Measurements from ENCODE around the gene CPAMD8.

Gene CPAMD8

GRCh38 chr19:16872728-16873127 lies 153.9 kb downstream of the CPAMD8 start:
- H3K14ac ChIP-seq (ENCODE audit: low read length in 2 of 2): no peak overlapping the region
- no peak overlapping the region for H3K4me3 ChIP-seq (ENCODE audit: insufficient read depth in 1 of 2, low read depth in 1 of 2, low read length in 2 of 2)
- 97% methylated on average over 21 of the region's 21 CpGs for WGBS
- peak overlapping the region; percentile 91 for H4K91ac ChIP-seq (ENCODE audit: low read length)
- H2BK15ac ChIP-seq (ENCODE audit: low read depth, poor library complexity, severe bottlenecking): no peak overlapping the region
- peak overlapping the region; percentile 7 to 33 for H3K18ac ChIP-seq (ENCODE audit: low read depth in 1 of 2, low read length in 2 of 2)
- peak overlapping the region in 1 of 2 experiments; percentile 7 for H2BK12ac ChIP-seq (ENCODE audit: low read length in 2 of 2)
- H3K4me1 ChIP-seq (ENCODE audit: control insufficient read depth, insufficient read depth, low read depth, low read length): peaks cover 16% of the 10 kb centered on the region
- no peak overlapping the region for H2BK5ac ChIP-seq (ENCODE audit: low read depth, low read length, poor library complexity, severe bottlenecking)
- H3K4me2 ChIP-seq (ENCODE audit: low read length, poor library complexity, severe bottlenecking): no peak overlapping the region
- no peaks in the 10 kb centered on the region for H3K27me3 ChIP-seq (ENCODE audit: control insufficient read depth in 1 of 2, insufficient read depth in 1 of 2, low read length in 2 of 2)
- H3K79me1 ChIP-seq (replicated peaks; ENCODE audit: low read length, poor library complexity, severe bottlenecking): peaks cover 58% of the 10 kb centered on the region
- H2AK5ac ChIP-seq (ENCODE audit: low read length, severe bottlenecking): no peak overlapping the region
- H3K36me3 ChIP-seq (ENCODE audit: control insufficient read depth in 1 of 2, insufficient read depth in 2 of 2, low read depth in 1 of 2, low read length in 2 of 2): peaks cover 69 to 82% of the 10 kb centered on the region in 2 experiments
- no peak overlapping the region for H3K9ac ChIP-seq (ENCODE audit: low read length)
- H2BK120ac ChIP-seq (ENCODE audit: low read depth, low read length): no peak overlapping the region
- H3K27ac ChIP-seq (ENCODE audit: low read length, poor library complexity, severe bottlenecking): no peak overlapping the region
- peak overlapping the region in 1 of 2 experiments; percentile 1 for H3K4ac ChIP-seq (ENCODE audit: low read depth in 1 of 2, low read length in 2 of 2)
- no peak overlapping the region for H3K23ac ChIP-seq (ENCODE audit: low read length in 2 of 2)
- H2AFZ ChIP-seq (ENCODE audit: low read depth, low read length): no peak overlapping the region
- DNase-seq: no peak
- H4K8ac ChIP-seq (ENCODE audit: low read length): peak overlapping the region; percentile 57
- H3K9me3 ChIP-seq (ENCODE audit: control insufficient read depth, low read length): no peaks in the 10 kb centered on the region

DNA sequence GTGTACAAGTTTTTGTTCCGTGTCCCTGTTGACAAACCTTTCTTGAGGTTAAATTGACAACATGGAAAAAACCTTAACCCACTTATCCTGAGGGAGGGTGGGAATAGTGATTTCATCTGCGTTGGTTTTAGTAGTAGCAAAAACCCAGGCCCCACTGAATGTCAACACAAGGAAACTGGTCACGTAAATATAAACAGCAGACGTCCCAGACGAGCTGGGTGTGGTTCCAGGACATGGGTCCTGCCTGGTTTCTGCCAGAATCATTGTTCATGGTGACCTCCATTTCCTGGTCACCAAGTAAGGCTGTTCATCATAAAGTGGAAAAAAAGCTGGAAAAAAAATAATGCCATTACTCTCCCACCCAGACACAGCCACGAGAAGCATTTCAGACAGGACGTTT lies 154.7 kb downstream of the CPAMD8 start:
- Histone ChIP-seq H3K36me3 (ENCODE audit: control insufficient read depth in 1 of 2, insufficient read depth in 2 of 2, low read depth in 1 of 2, low read length in 2 of 2) (peaks cover 69 to 82% of the 10 kb centered on the region in 2 experiments), H3K4me3 (ENCODE audit: insufficient read depth in 1 of 2, low read depth in 1 of 2, low read length in 2 of 2) (no peak overlapping the region), H3K4me1 (ENCODE audit: control insufficient read depth, insufficient read depth, low read depth, low read length) (peaks cover 14% of the 10 kb centered on the region), H3K23ac (ENCODE audit: low read length in 2 of 2) (no peak overlapping the region), H2BK5ac (ENCODE audit: low read depth, low read length, poor library complexity, severe bottlenecking) (no peak overlapping the region), H3K9ac (ENCODE audit: low read length) (no peak overlapping the region), H2AK5ac (ENCODE audit: low read length, severe bottlenecking) (no peak overlapping the region), H3K9me3 (ENCODE audit: control insufficient read depth, low read length) (no peaks in the 10 kb centered on the region), H3K27me3 (ENCODE audit: control insufficient read depth in 1 of 2, insufficient read depth in 1 of 2, low read length in 2 of 2) (no peaks in the 10 kb centered on the region), H2BK15ac (ENCODE audit: low read depth, poor library complexity, severe bottlenecking) (no peak overlapping the region), H2BK120ac (ENCODE audit: low read depth, low read length) (no peak overlapping the region), H2BK12ac (ENCODE audit: low read length in 2 of 2) (no peak overlapping the region), H2AFZ (ENCODE audit: low read depth, low read length) (no peak overlapping the region), H3K79me1 (replicated peaks; ENCODE audit: low read length, poor library complexity, severe bottlenecking) (peaks cover 55% of the 10 kb centered on the region), H4K8ac (ENCODE audit: low read length) (no peak overlapping the region), H3K18ac (ENCODE audit: low read depth in 1 of 2, low read length in 2 of 2) (no peak overlapping the region), H3K4me2 (ENCODE audit: low read length, poor library complexity, severe bottlenecking) (no peak overlapping the region), H3K14ac (ENCODE audit: low read length in 2 of 2) (no peak overlapping the region), H4K91ac (ENCODE audit: low read length) (no peak overlapping the region), H3K27ac (ENCODE audit: low read length, poor library complexity, severe bottlenecking) (no peak overlapping the region), H3K4ac (ENCODE audit: low read depth in 1 of 2, low read length in 2 of 2) (no peak overlapping the region)
- WGBS: 9% methylated on average over 6 of the region's 7 CpGs
- peak; percentile 96 for DNase-seq

- no peak overlapping the region for H2AFZ ChIP-seq (ENCODE audit: low read depth, low read length)
- no peak overlapping the region for H3K18ac ChIP-seq (ENCODE audit: low read depth in 1 of 2, low read length in 2 of 2)
- no peak overlapping the region for H4K91ac ChIP-seq (ENCODE audit: low read length)
- H2BK12ac ChIP-seq (ENCODE audit: low read length in 2 of 2): no peak overlapping the region
- H3K14ac ChIP-seq (ENCODE audit: low read length in 2 of 2): no peak overlapping the region
- no peak overlapping the region for H3K4me2 ChIP-seq (ENCODE audit: low read length, poor library complexity, severe bottlenecking)
- H3K9me3 ChIP-seq (ENCODE audit: control insufficient read depth, low read length): no peaks in the 10 kb centered on the region
- H3K4me1 ChIP-seq (ENCODE audit: control insufficient read depth, insufficient read depth, low read depth, low read length): peaks cover 9% of the 10 kb centered on the region
- no peak overlapping the region for H3K4ac ChIP-seq (ENCODE audit: low read depth in 1 of 2, low read length in 2 of 2)
- no peak overlapping the region for H3K4me3 ChIP-seq (ENCODE audit: insufficient read depth in 1 of 2, low read depth in 1 of 2, low read length in 2 of 2)
- 95% methylated on average over 28 of the region's 30 CpGs for WGBS
- no peak overlapping the region for H2AK5ac ChIP-seq (ENCODE audit: low read length, severe bottlenecking)
- no peak overlapping the region for H2BK5ac ChIP-seq (ENCODE audit: low read depth, low read length, poor library complexity, severe bottlenecking)
- H3K9ac ChIP-seq (ENCODE audit: low read length): no peak overlapping the region
- no peak overlapping the region for H2BK120ac ChIP-seq (ENCODE audit: low read depth, low read length)
- no peak overlapping the region for H3K27ac ChIP-seq (ENCODE audit: low read length, poor library complexity, severe bottlenecking)
- H3K23ac ChIP-seq (ENCODE audit: low read length in 2 of 2): no peak overlapping the region
- no peak overlapping the region for H4K8ac ChIP-seq (ENCODE audit: low read length)
- no peak overlapping the region for H2BK15ac ChIP-seq (ENCODE audit: low read depth, poor library complexity, severe bottlenecking)
- peaks cover 79 to 94% of the 10 kb centered on the region in 2 experiments for H3K36me3 ChIP-seq (ENCODE audit: control insufficient read depth in 1 of 2, insufficient read depth in 2 of 2, low read depth in 1 of 2, low read length in 2 of 2)
- H3K27me3 ChIP-seq (ENCODE audit: control insufficient read depth in 1 of 2, insufficient read depth in 1 of 2, low read length in 2 of 2): no peaks in the 10 kb centered on the region
- H3K79me1 ChIP-seq (replicated peaks; ENCODE audit: low read length, poor library complexity, severe bottlenecking): peaks cover 53% of the 10 kb centered on the region
- DNase-seq: no peak
Observed at GRCh38 chr19:16869331-16869972, 157.2 kb downstream of the CPAMD8 start.

GRCh38 chr19:16868423-16869130 lies 158.0 kb downstream of the CPAMD8 start:
- no peak overlapping the region for H2BK12ac ChIP-seq (ENCODE audit: low read length in 2 of 2)
- peaks cover 47% of the 10 kb centered on the region for H3K79me1 ChIP-seq (replicated peaks; ENCODE audit: low read length, poor library complexity, severe bottlenecking)
- no peak overlapping the region for H4K8ac ChIP-seq (ENCODE audit: low read length)
- no peak overlapping the region for H2BK15ac ChIP-seq (ENCODE audit: low read depth, poor library complexity, severe bottlenecking)
- no peak overlapping the region for H3K14ac ChIP-seq (ENCODE audit: low read length in 2 of 2)
- H2AFZ ChIP-seq (ENCODE audit: low read depth, low read length): no peak overlapping the region
- H3K4me2 ChIP-seq (ENCODE audit: low read length, poor library complexity, severe bottlenecking): no peak overlapping the region
- no peaks in the 10 kb centered on the region for H3K27me3 ChIP-seq (ENCODE audit: control insufficient read depth in 1 of 2, insufficient read depth in 1 of 2, low read length in 2 of 2)
- no peak overlapping the region for H3K9ac ChIP-seq (ENCODE audit: low read length)
- no peak overlapping the region for H2AK5ac ChIP-seq (ENCODE audit: low read length, severe bottlenecking)
- H2BK5ac ChIP-seq (ENCODE audit: low read depth, low read length, poor library complexity, severe bottlenecking): no peak overlapping the region
- H3K18ac ChIP-seq (ENCODE audit: low read depth in 1 of 2, low read length in 2 of 2): no peak overlapping the region
- H3K4ac ChIP-seq (ENCODE audit: low read depth in 1 of 2, low read length in 2 of 2): no peak overlapping the region
- peaks cover 80 to 96% of the 10 kb centered on the region in 2 experiments for H3K36me3 ChIP-seq (ENCODE audit: control insufficient read depth in 1 of 2, insufficient read depth in 2 of 2, low read depth in 1 of 2, low read length in 2 of 2)
- H3K4me3 ChIP-seq (ENCODE audit: insufficient read depth in 1 of 2, low read depth in 1 of 2, low read length in 2 of 2): no peak overlapping the region
- no peak overlapping the region for H3K23ac ChIP-seq (ENCODE audit: low read length in 2 of 2)
- peaks cover 6% of the 10 kb centered on the region for H3K4me1 ChIP-seq (ENCODE audit: control insufficient read depth, insufficient read depth, low read depth, low read length)
- no peak overlapping the region for H2BK120ac ChIP-seq (ENCODE audit: low read depth, low read length)
- H3K27ac ChIP-seq (ENCODE audit: low read length, poor library complexity, severe bottlenecking): no peak overlapping the region
- H4K91ac ChIP-seq (ENCODE audit: low read length): peak overlapping the region; percentile 40
- DNase-seq: no peak
- H3K9me3 ChIP-seq (ENCODE audit: control insufficient read depth, low read length): no peaks in the 10 kb centered on the region
- 96% methylated on average over 20 of the region's 20 CpGs for WGBS

All from mesenchymal stem cell (in vitro differentiated cells and primary cell).